Measurements from ENCODE around the gene PFDN1. TPM values are rescaled to one million over a fixed set of nuclear protein-coding genes. Genes with fewer than 3 reads are reported as not detected.

PFDN1 gene
- total RNA-seq, 1 experiment from 2014 or later, result 48.9 TPM

GRCh38 chr5:140301136-140301535 lies 1.8 kb downstream of the PFDN1 start:
- no peak overlapping the region for H2AFZ ChIP-seq (ENCODE audit: low read depth, low read length, poor library complexity, severe bottlenecking)
- ChIA-PET POLR2A (no interaction called here), CTCF (no interaction called here), RAD21 (ENCODE audit: low non-redundant PET in 1 of 2, low total read pairs in 2 of 2, uncharacterized antibody in 2 of 2, unreplicated experiment in 2 of 2) (no interaction called here)
- H3K27ac ChIP-seq (ENCODE audit: low read depth, low read length), result no peak overlapping the region
- DNase-seq (ENCODE audit: low read depth, low spot score) (no peak), ATAC-seq (no peak)
- peaks cover 58% of the 10 kb centered on the region for H3K79me2 ChIP-seq (ENCODE audit: insufficient read depth, low read length)
- intact Hi-C loops (cut with micrococcal nuclease), result no loop called here
- TF ChIP-seq ZNF274 (IDR thresholded peaks at IDR 0.05; ENCODE audit: low read depth, low read length) (no peak), MAX (IDR thresholded peaks at IDR 0.05) (no peak), EZH2phosphoT487 (IDR thresholded peaks at IDR 0.05; ENCODE audit: borderline replicate concordance) (no peak), FOSL1 (IDR thresholded peaks at IDR 0.05; ENCODE audit: low read depth) (no peak), EGR1 (IDR thresholded peaks at IDR 0.05; ENCODE audit: low read depth) (no peak), ATF3 (IDR thresholded peaks at IDR 0.05) (no peak), JUND (IDR thresholded peaks at IDR 0.05) (no peak), CTCF (IDR thresholded peaks at IDR 0.05 in 2 of 3, conservative IDR thresholded peaks at IDR 0.05 in 1 of 3; ENCODE audit: borderline replicate concordance in 1 of 3, insufficient read depth in 1 of 3, low read depth in 2 of 3, low read length in 2 of 3) (no peak), POLR2A (IDR thresholded peaks at IDR 0.05; ENCODE audit: borderline replicate concordance, extremely low read depth, insufficient read depth, insufficient read length) (no peak)
- H3K9ac ChIP-seq (ENCODE audit: low read length), result no peak overlapping the region
- no peaks in the 10 kb centered on the region for H4K20me1 ChIP-seq (ENCODE audit: insufficient read depth)
- H3K4me2 ChIP-seq (ENCODE audit: low read length), result peak overlapping the region; percentile 90; the same call in 1 of the 2 replicates
- H3K27me3 ChIP-seq (ENCODE audit: insufficient read depth, low read length), result no peaks in the 10 kb centered on the region
- no peak overlapping the region for H3K4me3 ChIP-seq (replicated peaks in 1 of 2; ENCODE audit: low read depth in 1 of 2, low read length in 2 of 2)
- peaks cover 22 to 44% of the 10 kb centered on the region in 2 experiments for H3K4me1 ChIP-seq (ENCODE audit: control insufficient read depth in 1 of 2, insufficient read depth in 2 of 2, low read length in 2 of 2)
- BruUV-seq (replicated peaks), result no TSS peak
- no peaks in the 10 kb centered on the region for H3K9me2 ChIP-seq (ENCODE audit: insufficient read depth)
- H3K9me3 ChIP-seq (ENCODE audit: control insufficient read depth in 1 of 2, insufficient read depth in 1 of 2, low read depth in 1 of 2, low read length in 2 of 2), result no peaks in the 10 kb centered on the region
- peaks cover 0 to 2% of the 10 kb centered on the region in 2 experiments; a peak in 1 of 4 replicates for H3K36me3 ChIP-seq (ENCODE audit: control insufficient read depth in 1 of 2, insufficient read depth in 2 of 2, low read length in 2 of 2)
